GM12878 (cell line): Measurements from ENCODE around the gene NACAD. TPM values are rescaled to one million over a fixed set of nuclear protein-coding genes. Genes with fewer than 3 reads are reported as not detected.

ENCODE experiments used
- ATAC-seq: fragments of 200-7000 bp; cut with Tn5 transposase; 3 replicates; pipeline ENCODE4 v1.9.1; 2020; ENCODE audit warnings: mild to moderate bottlenecking, moderate library complexity
- BruUV-seq: library from RNA; stranded (reverse); fragments of 400-500 nt; replicated peaks from 2 replicates; lab custom pipeline; 2021; lab: Mats Ljungman, UMichigan
- CTCF ChIA-PET: fragments of 300-600 bp; sonication (Branson Sonifier 250); formaldehyde crosslinking; extraction: SDS; loops from one replicate; lab custom pipeline; 2021; ENCODE audit warnings: inconsistent platforms; lab: Yijun Ruan, JAX
- POLR2A ChIA-PET: fragments of 350-600 bp; formaldehyde crosslinking; extraction: SDS; loops from one replicate; lab custom pipeline; 2021; ENCODE audit warnings: inconsistent platforms; lab: Charles Lee
- RAD21 ChIA-PET: fragments of 300-600 bp; sonication (Branson Sonifier 250); formaldehyde crosslinking; loops from one replicate; lab custom pipeline; 2023; ENCODE audit warnings: antibody characterized with exemption; ENCODE audit not compliant: unreplicated experiment; lab: Charles Lee
- SMC1A ChIA-PET: fragments of 300-600 bp; sonication (Branson Sonifier 250); formaldehyde crosslinking; loops from one replicate; lab custom pipeline; 2023; ENCODE audit not compliant: unreplicated experiment, uncharacterized antibody; lab: Charles Lee
- DNase-seq: peaks from one replicate; pipeline ENCODE4 v3.0.0-alpha.2; 2011; ENCODE audit warnings: low read depth, low spot score
- FAIRE-seq: peaks from 3 replicates; lab custom pipeline; 2011; peaks lifted over from hg19 to GRCh38; lab: Jason Lieb, UNC
- H2AFZ ChIP-seq: 2 replicates; pipeline ENCODE4 v1.6.0; 2011; ENCODE audit warnings: low read depth, low read length, control low read depth; ENCODE audit not compliant: control insufficient read depth
- H3K27ac ChIP-seq: 2 replicates; pipeline ENCODE4 v1.5.1; 2011; ENCODE audit warnings: control low read depth; ENCODE audit not compliant: control insufficient read depth, insufficient read depth
- H3K27me3 ChIP-seq, 2 experiments: replicated peaks in 1 of 2; 2 replicates each; pipeline versions ENCODE4 v1.6.0 to v1.6.1; 2011; ENCODE audit warnings: low read length in 1 of 2; ENCODE audit not compliant: control insufficient read depth in 2 of 2, insufficient read depth in 2 of 2
- H3K36me3 ChIP-seq, 2 experiments: 2 replicates each; pipeline ENCODE4 v1.5.1; 2011; ENCODE audit warnings: low read length in 1 of 2; ENCODE audit not compliant: control insufficient read depth in 2 of 2, insufficient read depth in 2 of 2
- H3K4me1 ChIP-seq: 2 replicates; pipeline ENCODE4 v1.6.1; 2011; ENCODE audit warnings: mild to moderate bottlenecking, low read length, moderate library complexity, mixed read lengths; ENCODE audit not compliant: control insufficient read depth, insufficient read depth
- H3K4me2 ChIP-seq: 2 replicates; pipeline ENCODE4 v1.6.0; 2011; ENCODE audit warnings: control low read depth; ENCODE audit not compliant: control insufficient read depth, insufficient read depth
- H3K4me3 ChIP-seq: fragments of 200-600 bp; sonication (generic); 2 replicates; pipeline ENCODE4 v1.5.1; 2016
- H3K79me2 ChIP-seq: 2 replicates; pipeline ENCODE4 v1.6.0; 2011; ENCODE audit warnings: low read length; ENCODE audit not compliant: control insufficient read depth, insufficient read depth
- H3K9ac ChIP-seq: 2 replicates; pipeline ENCODE4 v1.8.0; 2011; ENCODE audit warnings: low read length, control low read depth, mixed read lengths; ENCODE audit not compliant: control insufficient read depth, insufficient read depth
- H3K9me3 ChIP-seq: replicated peaks from 3 replicates; pipeline ENCODE4 v1.5.1; 2011; ENCODE audit warnings: mild to moderate bottlenecking, low read length; ENCODE audit not compliant: control insufficient read depth, insufficient read depth
- H4K20me1 ChIP-seq: 2 replicates; pipeline ENCODE4 v1.6.0; 2011; ENCODE audit not compliant: control insufficient read depth, insufficient read depth
- ATF2 ChIP-seq: IDR thresholded peaks from 2 replicates; pipeline ENCODE4 v1.6.1; 2012; ENCODE audit warnings: low read length, inconsistent platforms
- HSF1 ChIP-seq: fragments of 150-350 bp; IDR thresholded peaks from 2 replicates; pipeline ENCODE4 v1.6.1; 2014; ENCODE audit warnings: mild to moderate bottlenecking, low read depth, low read length
- RAD21 ChIP-seq: IDR thresholded peaks from 2 replicates; pipeline ENCODE4 v1.6.1; 2011; ENCODE audit warnings: mild to moderate bottlenecking, low read depth, low read length, moderate library complexity; ENCODE audit not compliant: insufficient read depth
- RUNX3 ChIP-seq: IDR thresholded peaks from 2 replicates; pipeline ENCODE4 v1.6.1; 2012; ENCODE audit warnings: low read length, inconsistent platforms
- ZBED1 ChIP-seq: IDR thresholded peaks from 2 replicates; pipeline ENCODE4 v1.6.1; 2016; ENCODE audit warnings: borderline replicate concordance
- ZNF24 ChIP-seq: fragments of 450-650 bp; IDR thresholded peaks from 2 replicates; pipeline ENCODE4 v1.6.1; 2017; ENCODE audit warnings: antibody characterized with exemption, mild to moderate bottlenecking
- WGBS: methylation state at CpG from one replicate; pipeline ENCODE4 v1.1.6; 2016; ENCODE audit warnings: low lambda C conversion rate; ENCODE audit not compliant: insufficient replicate concordance, insufficient coverage; ENCODE audit errors: missing lambda C conversion rate; 5-methylcytosine and 5-hydroxymethylcytosine counted together
- in situ Hi-C: fragments of 300-500 bp; cut with MboI; formaldehyde crosslinking; loops from 9 replicates; pipeline ENCODE4 v1.14.3; 2018; ENCODE audit warnings: mixed read lengths
- intact Hi-C: fragments of 100-400 bp; cut with micrococcal nuclease; formaldehyde crosslinking; loops from one replicate; pipeline ENCODE4 v1.14.2; 2022; ENCODE audit not compliant: unreplicated experiment
- polyA plus RNA-seq, 11 experiments: library from polyadenylated mRNA; depleted of rRNA in 4 of 11; unstranded in 6 of 11; stranded (reverse) in 5 of 11; fragments of >200 nt; fragmentation: Nextera tagmentation in 4 of 11; fragmentation: Illumina TruSeq in 1 of 11; extraction: Ambion mirVana in 4 of 11; extraction: Trizol in 1 of 11; gene quantifications; 1 replicate in 1 of 11; 2 replicates in 10 of 11; pipeline versions ENCODE4 v1.2.1 to v1.2.3, GENCODE V29; 2011 to 2016; ENCODE audit warnings: inconsistent platforms in 2 of 11, missing spikeins in 2 of 11, low read depth in 1 of 11
- total RNA-seq, 4 experiments: library from RNA; depleted of rRNA in 3 of 4; stranded (reverse); fragments of >200 nt in 3 of 4; fragmentation: Illumina TruSeq in 1 of 4; extraction: Trizol in 1 of 4; gene quantifications; 2 replicates each; pipeline versions ENCODE4 v1.2.1 to v1.2.3, GENCODE V29; 2013 to 2021
- TF ChIP-seq, protein P1 (sequence below): fragments of 450-650 bp; IDR thresholded peaks from 2 replicates; pipeline ENCODE4 v1.6.1; 2018; ENCODE audit warnings: mild to moderate bottlenecking, low read depth, moderate library complexity; ENCODE audit not compliant: partially characterized antibody
- TF ChIP-seq, protein P2 (sequence below): fragments of 450-650 bp; formaldehyde crosslinking; IDR thresholded peaks from 2 replicates; pipeline ENCODE4 v1.4.0; 2022; ENCODE audit warnings: mild to moderate bottlenecking, moderate library complexity
- TF ChIP-seq, protein P3 (sequence below): IDR thresholded peaks from 2 replicates; pipeline ENCODE4 v1.6.1; 2011; ENCODE audit warnings: borderline replicate concordance, low read depth, mild to moderate bottlenecking, moderate library complexity, low read length; ENCODE audit not compliant: insufficient read depth, poor library complexity, severe bottlenecking
- TF ChIP-seq, protein P4 (sequence below): fragments of 450-650 bp; IDR thresholded peaks from 2 replicates; pipeline ENCODE4 v1.6.1; 2016; ENCODE audit warnings: mild to moderate bottlenecking

NACAD gene
- total and polyA plus RNA-seq, 10 of the 15 experiments (the other 5 are each of a cell fraction or from before 2014, with no cell fraction given) = not detected

DNA sequence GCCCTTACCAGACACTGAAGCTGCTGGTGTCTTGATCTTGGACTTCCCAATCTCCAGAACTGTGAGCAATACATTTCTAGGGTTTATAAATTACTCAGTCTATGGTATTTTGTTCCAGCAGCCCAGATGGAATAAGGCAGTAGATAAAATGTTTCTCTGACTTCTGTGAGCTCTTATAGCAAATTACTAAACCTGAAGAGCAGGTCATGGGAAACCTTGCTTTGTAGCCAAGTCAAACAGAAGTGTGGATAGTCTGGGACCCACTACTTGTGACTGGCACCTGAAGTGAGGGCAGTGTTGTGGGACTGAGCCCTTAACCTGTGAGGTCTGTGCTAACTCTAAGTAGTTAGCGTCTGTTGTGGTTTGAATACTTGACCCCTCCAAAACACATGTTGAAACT, 27.3 kb upstream of the NACAD start:
- H3K4me3 ChIP-seq = no peak overlapping the region
- BruUV-seq = no TSS peak
- in situ Hi-C loops = no loop called here
- WGBS = 21% methylated on average over 1 of the region's 1 CpG
- FAIRE-seq = no peak
- no peak overlapping the region for H2AFZ ChIP-seq
- no peaks in the 10 kb centered on the region for H4K20me1 ChIP-seq
- ChIA-PET RAD21 (interaction anchor here (1.1 kb wide), 1 partner anchor 142 kb away, joined by 3 read pairs; no protein-coding TSS in a partner anchor), CTCF (interaction anchor here (0.7 to 1.6 kb wide), 3 partner anchors 20 to 196 kb away, joined by 3 to 9 read pairs (median 6); no protein-coding TSS in a partner anchor), POLR2A (interaction anchor here (0.9 kb wide), 1 partner anchor 136 kb away, joined by 3 read pairs; no protein-coding TSS in a partner anchor), SMC1A (interaction anchor here (3.0 to 7.1 kb wide), 2 partner anchors 20 to 142 kb away, joined by 17 to 61 read pairs; no protein-coding TSS in a partner anchor)
- H3K27me3 ChIP-seq = no peaks in the 10 kb centered on the region; a peak in 1 of 4 replicates
- no peaks in the 10 kb centered on the region for H3K9me3 ChIP-seq
- no peak overlapping the region for H3K4me2 ChIP-seq
- no peak overlapping the region for H3K9ac ChIP-seq
- no peaks in the 10 kb centered on the region; the same call in 1 of the 2 replicates for H3K4me1 ChIP-seq
- intact Hi-C loops = no loop called here
- no peak overlapping the region for H3K27ac ChIP-seq
- no peaks in the 10 kb centered on the region for H3K36me3 ChIP-seq
- no peak for ATAC-seq
- peaks cover 5% of the 10 kb centered on the region for H3K79me2 ChIP-seq
- DNase-seq = no peak
- TF ChIP-seq ZNF24 = no peak
- no peak for TF ChIP-seq RUNX3
- TF ChIP-seq, protein P1, sequence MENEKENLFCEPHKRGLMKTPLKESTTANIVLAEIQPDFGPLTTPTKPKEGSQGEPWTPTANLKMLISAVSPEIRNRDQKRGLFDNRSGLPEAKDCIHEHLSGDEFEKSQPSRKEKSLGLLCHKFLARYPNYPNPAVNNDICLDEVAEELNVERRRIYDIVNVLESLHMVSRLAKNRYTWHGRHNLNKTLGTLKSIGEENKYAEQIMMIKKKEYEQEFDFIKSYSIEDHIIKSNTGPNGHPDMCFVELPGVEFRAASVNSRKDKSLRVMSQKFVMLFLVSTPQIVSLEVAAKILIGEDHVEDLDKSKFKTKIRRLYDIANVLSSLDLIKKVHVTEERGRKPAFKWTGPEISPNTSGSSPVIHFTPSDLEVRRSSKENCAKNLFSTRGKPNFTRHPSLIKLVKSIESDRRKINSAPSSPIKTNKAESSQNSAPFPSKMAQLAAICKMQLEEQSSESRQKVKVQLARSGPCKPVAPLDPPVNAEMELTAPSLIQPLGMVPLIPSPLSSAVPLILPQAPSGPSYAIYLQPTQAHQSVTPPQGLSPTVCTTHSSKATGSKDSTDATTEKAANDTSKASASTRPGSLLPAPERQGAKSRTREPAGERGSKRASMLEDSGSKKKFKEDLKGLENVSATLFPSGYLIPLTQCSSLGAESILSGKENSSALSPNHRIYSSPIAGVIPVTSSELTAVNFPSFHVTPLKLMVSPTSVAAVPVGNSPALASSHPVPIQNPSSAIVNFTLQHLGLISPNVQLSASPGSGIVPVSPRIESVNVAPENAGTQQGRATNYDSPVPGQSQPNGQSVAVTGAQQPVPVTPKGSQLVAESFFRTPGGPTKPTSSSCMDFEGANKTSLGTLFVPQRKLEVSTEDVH = no peak
- TF ChIP-seq RAD21 = no peak
- no peak for TF ChIP-seq HSF1
- TF ChIP-seq, protein P2, sequence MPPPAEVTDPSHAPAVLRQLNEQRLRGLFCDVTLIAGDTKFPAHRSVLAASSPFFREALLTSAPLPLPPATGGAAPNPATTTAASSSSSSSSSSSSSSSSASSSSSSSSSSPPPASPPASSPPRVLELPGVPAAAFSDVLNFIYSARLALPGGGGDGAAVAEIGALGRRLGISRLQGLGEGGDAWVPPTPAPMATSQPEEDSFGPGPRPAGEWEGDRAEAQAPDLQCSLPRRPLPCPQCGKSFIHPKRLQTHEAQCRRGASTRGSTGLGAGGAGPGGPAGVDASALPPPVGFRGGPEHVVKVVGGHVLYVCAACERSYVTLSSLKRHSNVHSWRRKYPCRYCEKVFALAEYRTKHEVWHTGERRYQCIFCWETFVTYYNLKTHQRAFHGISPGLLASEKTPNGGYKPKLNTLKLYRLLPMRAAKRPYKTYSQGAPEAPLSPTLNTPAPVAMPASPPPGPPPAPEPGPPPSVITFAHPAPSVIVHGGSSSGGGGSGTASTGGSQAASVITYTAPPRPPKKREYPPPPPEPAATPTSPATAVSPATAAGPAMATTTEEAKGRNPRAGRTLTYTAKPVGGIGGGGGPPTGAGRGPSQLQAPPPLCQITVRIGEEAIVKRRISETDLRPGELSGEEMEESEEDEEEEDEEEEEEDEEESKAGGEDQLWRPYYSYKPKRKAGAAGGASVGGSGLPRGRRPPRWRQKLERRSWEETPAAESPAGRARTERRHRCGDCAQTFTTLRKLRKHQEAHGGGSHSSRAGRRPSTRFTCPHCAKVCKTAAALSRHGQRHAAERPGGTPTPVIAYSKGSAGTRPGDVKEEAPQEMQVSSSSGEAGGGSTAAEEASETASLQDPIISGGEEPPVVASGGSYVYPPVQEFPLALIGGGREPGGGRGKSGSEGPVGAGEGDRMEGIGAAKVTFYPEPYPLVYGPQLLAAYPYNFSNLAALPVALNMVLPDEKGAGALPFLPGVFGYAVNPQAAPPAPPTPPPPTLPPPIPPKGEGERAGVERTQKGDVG (CRISPR knock-in tag) = no peak
- TF ChIP-seq, protein P3, sequence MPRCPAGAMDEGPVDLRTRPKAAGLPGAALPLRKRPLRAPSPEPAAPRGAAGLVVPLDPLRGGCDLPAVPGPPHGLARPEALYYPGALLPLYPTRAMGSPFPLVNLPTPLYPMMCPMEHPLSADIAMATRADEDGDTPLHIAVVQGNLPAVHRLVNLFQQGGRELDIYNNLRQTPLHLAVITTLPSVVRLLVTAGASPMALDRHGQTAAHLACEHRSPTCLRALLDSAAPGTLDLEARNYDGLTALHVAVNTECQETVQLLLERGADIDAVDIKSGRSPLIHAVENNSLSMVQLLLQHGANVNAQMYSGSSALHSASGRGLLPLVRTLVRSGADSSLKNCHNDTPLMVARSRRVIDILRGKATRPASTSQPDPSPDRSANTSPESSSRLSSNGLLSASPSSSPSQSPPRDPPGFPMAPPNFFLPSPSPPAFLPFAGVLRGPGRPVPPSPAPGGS = no peak
- TF ChIP-seq ATF2 = no peak
- no peak for TF ChIP-seq ZBED1
- TF ChIP-seq, protein P4, sequence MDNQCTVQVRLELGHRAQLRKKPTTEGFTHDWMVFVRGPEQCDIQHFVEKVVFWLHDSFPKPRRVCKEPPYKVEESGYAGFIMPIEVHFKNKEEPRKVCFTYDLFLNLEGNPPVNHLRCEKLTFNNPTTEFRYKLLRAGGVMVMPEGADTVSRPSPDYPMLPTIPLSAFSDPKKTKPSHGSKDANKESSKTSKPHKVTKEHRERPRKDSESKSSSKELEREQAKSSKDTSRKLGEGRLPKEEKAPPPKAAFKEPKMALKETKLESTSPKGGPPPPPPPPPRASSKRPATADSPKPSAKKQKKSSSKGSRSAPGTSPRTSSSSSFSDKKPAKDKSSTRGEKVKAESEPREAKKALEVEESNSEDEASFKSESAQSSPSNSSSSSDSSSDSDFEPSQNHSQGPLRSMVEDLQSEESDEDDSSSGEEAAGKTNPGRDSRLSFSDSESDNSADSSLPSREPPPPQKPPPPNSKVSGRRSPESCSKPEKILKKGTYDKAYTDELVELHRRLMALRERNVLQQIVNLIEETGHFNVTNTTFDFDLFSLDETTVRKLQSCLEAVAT = no peak
